ENCODE data around the gene CNN2. TPM values are rescaled to one million over a fixed set of nuclear protein-coding genes. Genes with fewer than 3 reads are reported as not detected.

The CNN2 gene
- total and polyA plus RNA-seq, 2 of the 13 experiments (the other 11 are each of a cell fraction or from before 2014, with no cell fraction given) = 63.6 to 70.0 TPM

- TF ChIP-seq YY1 (IDR thresholded peaks at IDR 0.05; ENCODE audit: insufficient read depth, insufficient replicate concordance, low read depth, low read length) (peak; percentile 16), CEBPG (CRISPR knock-in tag; IDR thresholded peaks at IDR 0.05) (peak; percentile 44), ZNF674 (CRISPR knock-in tag; IDR thresholded peaks at IDR 0.05; ENCODE audit: low read depth) (no peak), MXD3 (CRISPR knock-in tag; IDR thresholded peaks at IDR 0.05) (0 out of 2 replicates have a peak, but pooled peaks have one; percentile 28), ZBTB38 (CRISPR knock-in tag; IDR thresholded peaks at IDR 0.05) (peak; percentile 31; the same call in 1 of the 2 replicates), ZBTB33 (CRISPR knock-in tag; IDR thresholded peaks at IDR 0.05) (peak; percentile 73), ZNF704 (CRISPR knock-in tag; IDR thresholded peaks at IDR 0.05; ENCODE audit: borderline replicate concordance) (no peak), EEA1 (CRISPR knock-in tag; IDR thresholded peaks at IDR 0.05; ENCODE audit: borderline replicate concordance) (no peak), CBX1 (IDR thresholded peaks at IDR 0.05; ENCODE audit: low read depth) (no peak), NPAS2 (CRISPR knock-in tag; IDR thresholded peaks at IDR 0.05; ENCODE audit: borderline replicate concordance) (no peak), ONECUT2 (CRISPR knock-in tag; IDR thresholded peaks at IDR 0.05) (no peak), ZBTB25 (CRISPR knock-in tag; IDR thresholded peaks at IDR 0.05) (0 out of 2 replicates have a peak, but pooled peaks have one; percentile 54), AKNA (CRISPR knock-in tag; IDR thresholded peaks at IDR 0.05; ENCODE audit: borderline replicate concordance) (no peak), TRAFD1 (CRISPR knock-in tag; IDR thresholded peaks at IDR 0.05; ENCODE audit: borderline replicate concordance) (no peak), SNAPC2 (CRISPR knock-in tag; IDR thresholded peaks at IDR 0.05) (no peak)
These were observed 33.0 kb upstream of the CNN2 start (continued) for GRCh38 chr19:993361-993830.

Data from HepG2 (cell line).